ENCODE measurements around the gene NAP1L1.

DNA sequence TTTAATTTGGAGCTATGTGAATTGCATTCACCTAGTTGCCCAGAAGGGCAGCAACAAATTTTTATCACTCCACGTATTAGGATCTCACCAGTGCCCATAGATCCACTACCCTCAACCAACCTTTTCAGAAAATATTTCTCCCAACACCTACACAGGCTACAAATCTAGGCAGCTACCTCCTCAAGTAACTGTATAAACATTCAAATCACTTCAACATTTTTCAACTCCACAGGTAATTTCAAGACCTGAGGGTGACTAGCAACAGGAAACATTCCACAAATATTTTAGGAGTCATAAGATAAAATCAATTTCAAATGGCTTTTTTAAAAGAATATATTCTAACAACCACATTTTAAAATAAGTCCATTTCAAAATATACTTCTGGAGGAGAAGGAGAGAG lies 65.8 kb downstream of the NAP1L1 start:
- TF ChIP-seq, protein P1, sequence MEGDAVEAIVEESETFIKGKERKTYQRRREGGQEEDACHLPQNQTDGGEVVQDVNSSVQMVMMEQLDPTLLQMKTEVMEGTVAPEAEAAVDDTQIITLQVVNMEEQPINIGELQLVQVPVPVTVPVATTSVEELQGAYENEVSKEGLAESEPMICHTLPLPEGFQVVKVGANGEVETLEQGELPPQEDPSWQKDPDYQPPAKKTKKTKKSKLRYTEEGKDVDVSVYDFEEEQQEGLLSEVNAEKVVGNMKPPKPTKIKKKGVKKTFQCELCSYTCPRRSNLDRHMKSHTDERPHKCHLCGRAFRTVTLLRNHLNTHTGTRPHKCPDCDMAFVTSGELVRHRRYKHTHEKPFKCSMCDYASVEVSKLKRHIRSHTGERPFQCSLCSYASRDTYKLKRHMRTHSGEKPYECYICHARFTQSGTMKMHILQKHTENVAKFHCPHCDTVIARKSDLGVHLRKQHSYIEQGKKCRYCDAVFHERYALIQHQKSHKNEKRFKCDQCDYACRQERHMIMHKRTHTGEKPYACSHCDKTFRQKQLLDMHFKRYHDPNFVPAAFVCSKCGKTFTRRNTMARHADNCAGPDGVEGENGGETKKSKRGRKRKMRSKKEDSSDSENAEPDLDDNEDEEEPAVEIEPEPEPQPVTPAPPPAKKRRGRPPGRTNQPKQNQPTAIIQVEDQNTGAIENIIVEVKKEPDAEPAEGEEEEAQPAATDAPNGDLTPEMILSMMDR (IDR thresholded peaks at IDR 0.05): no peak
- TF ChIP-seq POLR2A (IDR thresholded peaks at IDR 0.05): no peak
